Trophoblast cell (in vitro differentiated cells and primary cell): ENCODE data around the gene DLEC1.

ENCODE experiments used
- DNase-seq, 2 donors: peaks; one replicate each; pipeline ENCODE4 v3.0.0-alpha.2; 2016
- H2AFZ ChIP-seq: 2 replicates; pipeline ENCODE4 v1.6.1; 2013; ENCODE audit warnings: low read length, moderate library complexity, mild to moderate bottlenecking; ENCODE audit not compliant: insufficient read depth, poor library complexity
- H2AK5ac ChIP-seq: 2 replicates; pipeline ENCODE4 v1.6.1; 2013; ENCODE audit warnings: mild to moderate bottlenecking, low read length
- H2BK120ac ChIP-seq: 2 replicates; pipeline ENCODE4 v1.6.1; 2013; ENCODE audit warnings: low read length, mild to moderate bottlenecking, moderate library complexity; ENCODE audit not compliant: insufficient read depth, poor library complexity
- H2BK12ac ChIP-seq: 2 replicates; pipeline ENCODE4 v1.6.1; 2013; ENCODE audit warnings: mild to moderate bottlenecking, low read length, moderate library complexity
- H2BK5ac ChIP-seq: 2 replicates; pipeline ENCODE4 v1.6.1; 2013; ENCODE audit warnings: low read length, low read depth, moderate library complexity, mild to moderate bottlenecking; ENCODE audit not compliant: poor library complexity
- H3K14ac ChIP-seq: 2 replicates; pipeline ENCODE4 v1.6.1; 2013; ENCODE audit warnings: mild to moderate bottlenecking, low read length
- H3K18ac ChIP-seq: 2 replicates; pipeline ENCODE4 v1.6.1; 2013; ENCODE audit warnings: mild to moderate bottlenecking, low read length
- H3K23ac ChIP-seq: 2 replicates; pipeline ENCODE4 v1.6.1; 2013; ENCODE audit warnings: low read length
- H3K27ac ChIP-seq: 2 replicates; pipeline ENCODE4 v1.5.1; 2013; ENCODE audit warnings: low read depth, mild to moderate bottlenecking, inconsistent platforms, low read length, moderate library complexity
- H3K27me3 ChIP-seq: 2 replicates; pipeline ENCODE4 v1.6.1; 2013; ENCODE audit warnings: inconsistent platforms, mild to moderate bottlenecking, low read length, moderate library complexity; ENCODE audit not compliant: insufficient read depth
- H3K36me3 ChIP-seq, 2 experiments: 1 replicate in 1 of 2; 2 replicates in 1 of 2; pipeline ENCODE4 v1.6.1; 2013; ENCODE audit warnings: low read length in 2 of 2, mild to moderate bottlenecking in 2 of 2, moderate library complexity in 1 of 2; ENCODE audit not compliant: insufficient read depth in 2 of 2, control insufficient read depth in 1 of 2
- H3K4ac ChIP-seq: 2 replicates; pipeline ENCODE4 v1.6.1; 2013; ENCODE audit warnings: low read depth, mild to moderate bottlenecking, low read length, moderate library complexity
- H3K4me1 ChIP-seq, 2 experiments: 1 replicate in 1 of 2; 2 replicates in 1 of 2; pipeline ENCODE4 v1.6.1; 2013; ENCODE audit warnings: low read length in 2 of 2, mild to moderate bottlenecking in 2 of 2, moderate library complexity in 1 of 2; ENCODE audit not compliant: insufficient read depth in 2 of 2, control insufficient read depth in 1 of 2
- H3K4me2 ChIP-seq: 2 replicates; pipeline ENCODE4 v1.6.1; 2013; ENCODE audit warnings: inconsistent platforms, mild to moderate bottlenecking, low read length, moderate library complexity
- H3K4me3 ChIP-seq: 2 replicates; pipeline ENCODE4 v1.5.1; 2013; ENCODE audit warnings: mild to moderate bottlenecking, low read depth, low read length, inconsistent platforms
- H3K79me1 ChIP-seq: one replicate; pipeline ENCODE4 v1.6.1; 2013; ENCODE audit warnings: low read length
- H3K79me2 ChIP-seq: 2 replicates; pipeline ENCODE4 v1.6.1; 2013; ENCODE audit warnings: low read length, mild to moderate bottlenecking; ENCODE audit not compliant: control insufficient read depth, insufficient read depth, poor library complexity
- H3K9ac ChIP-seq: 2 replicates; pipeline ENCODE4 v1.6.1; 2013; ENCODE audit warnings: mild to moderate bottlenecking, low read length
- H3K9me3 ChIP-seq: 2 replicates; pipeline ENCODE4 v1.6.1; 2013; ENCODE audit warnings: low read depth, mild to moderate bottlenecking, control low read depth, inconsistent platforms, low read length; ENCODE audit not compliant: insufficient read depth
- H4K12ac ChIP-seq: 2 replicates; pipeline ENCODE4 v1.6.1; 2013; ENCODE audit warnings: low read depth, mild to moderate bottlenecking, low read length, moderate library complexity
- H4K8ac ChIP-seq: 2 replicates; pipeline ENCODE4 v1.6.1; 2013; ENCODE audit warnings: low read depth, mild to moderate bottlenecking, low read length, moderate library complexity
- H4K91ac ChIP-seq: one replicate; pipeline ENCODE4 v1.6.1; 2013; ENCODE audit warnings: low read depth, mild to moderate bottlenecking, low read length, moderate library complexity
- WGBS: extraction: QIAGEN DNeasy Blood & Tissue Kit; methylation state at CpG from one replicate; pipeline ENCODE4 v1.1.7; 2013; ENCODE audit warnings: missing lambda C conversion rate; ENCODE audit not compliant: insufficient read length, insufficient coverage; ENCODE audit errors: extremely low coverage; 5-methylcytosine and 5-hydroxymethylcytosine counted together

The DLEC1 gene

GRCh38 chr3:38027466-38028465, 11.2 kb upstream of the DLEC1 start:
- no peak overlapping the region for H3K4me2 ChIP-seq
- no peak overlapping the region for H3K27ac ChIP-seq
- no peaks in the 10 kb centered on the region for H3K36me3 ChIP-seq
- H3K4me3 ChIP-seq: no peak overlapping the region
- no peak overlapping the region for H3K23ac ChIP-seq
- H2AK5ac ChIP-seq: no peak overlapping the region
- H4K8ac ChIP-seq: no peak overlapping the region
- no peak overlapping the region for H2BK12ac ChIP-seq
- no peak overlapping the region for H2AFZ ChIP-seq
- H3K79me1 ChIP-seq: peaks cover 8% of the 10 kb centered on the region
- H3K14ac ChIP-seq: no peak overlapping the region
- no peak overlapping the region for H4K12ac ChIP-seq
- peaks cover 18 to 20% of the 10 kb centered on the region in 2 experiments for H3K4me1 ChIP-seq
- H2BK5ac ChIP-seq: no peak overlapping the region
- H3K18ac ChIP-seq: no peak overlapping the region
- DNase-seq: no peak
- no CpG with 5 or more reads among the region's 6 CpGs for WGBS
- H2BK120ac ChIP-seq: no peak overlapping the region
- H3K27me3 ChIP-seq: peaks cover 17% of the 10 kb centered on the region
- H3K4ac ChIP-seq: no peak overlapping the region
- peaks cover 2% of the 10 kb centered on the region for H3K79me2 ChIP-seq
- H3K9ac ChIP-seq: no peak overlapping the region
- no peak overlapping the region for H4K91ac ChIP-seq
- peaks cover 4% of the 10 kb centered on the region for H3K9me3 ChIP-seq

GRCh38 chr3:38028621-38029361, 10.2 kb upstream of the DLEC1 start:
- Histone ChIP-seq H3K27ac (no peak overlapping the region), H3K4me2 (peak overlapping the region; percentile 90), H3K14ac (no peak overlapping the region), H2BK5ac (no peak overlapping the region), H3K36me3 (no peaks in the 10 kb centered on the region), H2BK12ac (no peak overlapping the region), H2AFZ (no peak overlapping the region), H2AK5ac (no peak overlapping the region), H3K4me3 (peak overlapping the region; percentile 70), H3K18ac (no peak overlapping the region), H3K9me3 (peaks cover 4% of the 10 kb centered on the region), H3K27me3 (peaks cover 17% of the 10 kb centered on the region), H3K23ac (no peak overlapping the region), H3K4me1 (peaks cover 16 to 18% of the 10 kb centered on the region in 2 experiments), H4K8ac (no peak overlapping the region), H2BK120ac (no peak overlapping the region), H3K79me2 (peaks cover 2% of the 10 kb centered on the region), H3K4ac (no peak overlapping the region), H4K12ac (no peak overlapping the region), H3K9ac (no peak overlapping the region), H3K79me1 (peaks cover 8% of the 10 kb centered on the region), H4K91ac (no peak overlapping the region)
- WGBS: no CpG with 5 or more reads among the region's 45 CpGs
- DNase-seq: no peak

- Histone ChIP-seq H4K8ac (peak within 1 kb of the TSS; percentile 73), H3K9me3 (peaks cover 4% of the 10 kb centered on the region), H3K79me1 (peaks cover 5% of the 10 kb centered on the region), H3K4me2 (peak within 1 kb of the TSS; percentile 90), H4K12ac (peak within 1 kb of the TSS; percentile 54), H3K79me2 (peaks cover 2% of the 10 kb centered on the region), H2BK120ac (peak within 1 kb of the TSS; percentile 15), H3K14ac (peak within 1 kb of the TSS; percentile 64), H3K18ac (peak within 1 kb of the TSS; percentile 67), H4K91ac (peak within 1 kb of the TSS; percentile 50), H3K9ac (peak within 1 kb of the TSS; percentile 0), H3K4me1 (peaks cover 15 to 18% of the 10 kb centered on the region in 2 experiments), H2AK5ac (peak within 1 kb of the TSS; percentile 36), H3K4ac (peak within 1 kb of the TSS; percentile 15), H2BK5ac (no peak within 1 kb of the TSS), H2BK12ac (peak within 1 kb of the TSS; percentile 7), H3K4me3 (peak within 1 kb of the TSS; percentile 70), H3K27ac (no peak within 1 kb of the TSS), H3K27me3 (peaks cover 17% of the 10 kb centered on the region), H3K23ac (no peak within 1 kb of the TSS), H3K36me3 (no peaks in the 10 kb centered on the region), H2AFZ (peak within 1 kb of the TSS; percentile 68)
- WGBS: no CpG with 5 or more reads among the region's 75 CpGs
- DNase-seq: peak in 1 of 2 donors; percentile 32
Measured at GRCh38 chr3:38029400-38030125, 9.4 kb upstream of the DLEC1 start, which contains the start of gene PLCD1. Gene PLCD1, minus strand, starts transcription at chr3:38029642. Its CDS starts 103 bp downstream, at chr3:38029539.
